Middle frontal gyrus (tissue), 1 donor: ENCODE data around the gene ATL1.
"Not testable (repeated sequence)": the region's sequence is repeated elsewhere in the genome, so short reads cannot be mapped to it uniquely, and the experiment has no call there.

Experiments used
- DNase-seq: peaks from one replicate; pipeline ENCODE4 v3.0.0-alpha.2; 2015; ENCODE audit warnings: low spot score; ENCODE audit errors: extremely low spot score

ATL1 gene

DNA sequence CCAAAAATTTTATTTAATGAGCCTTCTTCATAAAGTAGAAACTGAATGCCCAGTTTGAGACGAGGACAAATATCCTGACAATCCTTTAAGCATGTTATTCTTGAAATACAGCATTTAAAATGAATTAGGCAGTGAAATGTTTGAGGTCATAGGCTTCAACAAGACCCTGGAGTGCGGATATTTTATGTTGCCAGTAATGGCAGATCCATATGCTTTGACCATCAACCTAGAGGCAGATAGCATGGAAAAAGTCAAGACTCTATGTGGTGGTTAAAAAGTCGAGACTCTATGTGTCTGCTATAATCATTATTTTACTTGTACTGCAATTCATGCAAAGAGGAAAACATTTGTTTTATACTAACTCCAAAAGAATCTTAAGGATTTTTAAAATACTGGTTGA is 25.5 kb upstream of the ATL1 start:
- no peak for DNase-seq

- no peak for DNase-seq
These were observed 24.9 kb upstream of the ATL1 start for GRCh38 chr14:50534997-50535396.

DNA sequence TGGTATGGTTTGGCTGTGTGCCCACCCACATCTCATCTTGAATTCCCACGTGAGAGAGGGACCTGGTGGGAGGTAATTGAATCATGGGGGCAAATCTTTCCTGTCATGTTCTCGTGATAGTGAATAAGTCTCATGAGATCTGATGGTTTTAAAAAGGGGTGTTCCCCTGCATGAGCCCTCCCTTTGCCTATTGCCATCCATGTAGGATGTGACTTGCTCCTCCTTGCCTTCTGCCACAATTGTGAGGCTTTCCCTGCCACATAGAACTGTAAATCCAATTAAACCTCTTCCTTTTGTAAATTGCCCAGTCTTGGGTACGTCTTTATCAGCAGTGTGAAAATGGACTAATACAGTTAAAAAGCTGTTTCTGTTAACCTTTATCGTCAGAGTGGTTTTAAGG is 21.9 kb upstream of the ATL1 start:
- DNase-seq, result not testable (repeated sequence)

DNA sequence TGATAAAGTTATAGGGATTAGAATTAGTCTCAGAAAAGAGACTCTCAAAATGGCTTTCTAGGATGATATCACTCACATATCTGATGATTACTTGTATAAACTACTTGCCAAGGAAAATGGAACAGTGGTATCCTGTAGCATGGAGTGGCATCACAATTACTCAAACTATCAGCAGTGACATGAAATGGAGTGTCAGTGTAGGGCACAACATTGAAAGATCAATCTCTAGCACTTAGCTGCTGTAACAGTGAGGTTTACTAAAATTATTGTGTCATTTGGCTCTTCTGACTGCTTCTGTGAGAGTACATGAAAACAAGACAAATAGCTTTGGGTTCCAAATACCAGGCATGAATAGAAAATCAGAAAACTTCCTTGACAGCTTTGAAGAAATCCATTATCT is 20.9 kb upstream of the ATL1 start:
- no peak for DNase-seq

GRCh38 chr14:50541159-50541567 is 18.8 kb upstream of the ATL1 start:
- DNase-seq, result no peak

DNA sequence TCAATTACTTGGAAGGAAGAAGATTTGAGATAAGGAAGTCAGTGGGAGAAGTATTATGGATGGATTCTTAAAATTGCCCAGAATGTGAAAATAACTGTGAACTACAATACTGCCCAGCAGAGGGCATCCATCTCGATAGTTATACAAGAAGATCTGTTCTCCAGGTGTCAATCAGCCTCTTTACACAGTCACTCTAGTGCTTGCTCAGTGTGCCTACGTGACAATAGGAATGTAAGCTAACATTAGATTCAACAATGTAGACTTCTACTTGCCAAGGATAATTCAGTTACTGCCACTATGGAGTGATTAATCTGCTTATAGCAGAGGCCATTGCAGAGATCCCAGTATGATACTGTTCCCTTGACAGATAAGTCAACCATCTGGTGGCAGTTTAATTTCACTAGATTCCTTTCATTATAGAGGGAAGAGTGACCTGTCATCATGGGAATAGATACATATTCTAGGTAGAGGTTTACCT is 17.0 kb upstream of the ATL1 start:
- DNase-seq, result no peak

DNA sequence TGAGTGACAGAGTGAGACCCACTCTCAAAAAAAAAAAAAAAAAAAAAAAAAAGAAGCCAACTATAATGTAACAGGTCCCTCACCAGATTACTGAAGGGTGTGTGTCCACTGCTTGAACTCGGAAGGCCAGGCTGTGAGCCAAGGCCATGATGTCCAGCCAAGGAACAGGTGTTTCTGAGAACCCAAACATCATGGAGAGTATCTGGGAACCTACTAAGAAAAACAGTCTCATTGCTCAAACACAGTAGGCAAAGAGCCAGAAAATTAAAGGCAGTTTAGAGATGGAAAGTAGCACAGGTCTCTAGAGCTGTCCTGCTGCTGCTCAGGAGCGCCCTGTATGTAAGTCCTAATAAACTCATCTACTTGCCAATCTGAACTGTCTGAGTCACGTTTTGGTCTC is 15.0 kb upstream of the ATL1 start:
- DNase-seq, result no peak

- DNase-seq, result no peak
These were observed 14.3 kb upstream of the ATL1 start for GRCh38 chr14:50545618-50546017.

DNA sequence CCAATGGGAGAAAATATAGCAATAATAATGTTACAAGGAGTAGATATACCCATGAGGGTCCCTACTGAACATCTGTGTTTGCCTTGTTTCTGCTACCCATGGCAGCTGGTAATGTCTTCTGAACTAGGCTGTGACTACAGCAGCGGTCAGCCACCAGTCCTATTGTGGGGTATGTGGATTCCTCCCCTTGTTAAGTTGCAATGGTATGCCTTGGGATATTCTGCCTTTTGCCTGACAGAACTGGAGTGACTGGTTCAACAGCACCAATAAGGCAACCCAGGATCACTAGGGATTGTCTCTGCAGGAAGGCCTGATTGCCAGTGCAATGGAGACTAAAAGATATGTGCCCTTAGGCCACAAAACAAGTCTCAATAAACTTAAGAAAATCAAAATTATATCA is 9.7 kb upstream of the ATL1 start:
- DNase-seq, result no peak

- no peak for DNase-seq
These were observed 8.1 kb upstream of the ATL1 start for GRCh38 chr14:50551877-50552276.

DNA sequence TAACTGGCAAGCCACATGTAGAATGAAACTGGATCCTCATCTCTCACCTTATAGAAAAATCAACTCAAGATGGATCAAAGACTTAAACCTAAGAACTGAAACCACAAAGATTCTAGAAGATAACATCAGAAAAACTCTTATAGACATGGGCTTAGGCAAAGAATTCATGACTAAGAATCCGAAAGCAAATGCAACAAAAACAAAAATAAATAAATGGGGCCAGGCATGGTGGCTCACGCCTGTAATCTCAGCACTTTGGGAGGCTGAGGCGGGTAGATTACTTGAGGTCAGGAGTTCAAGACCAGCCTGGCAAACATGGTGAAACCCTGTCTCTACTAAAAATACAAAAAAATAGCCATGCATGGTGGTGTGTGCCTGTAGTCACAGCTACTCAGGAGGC is 7.1 kb upstream of the ATL1 start:
- DNase-seq, result not testable (repeated sequence)

DNA sequence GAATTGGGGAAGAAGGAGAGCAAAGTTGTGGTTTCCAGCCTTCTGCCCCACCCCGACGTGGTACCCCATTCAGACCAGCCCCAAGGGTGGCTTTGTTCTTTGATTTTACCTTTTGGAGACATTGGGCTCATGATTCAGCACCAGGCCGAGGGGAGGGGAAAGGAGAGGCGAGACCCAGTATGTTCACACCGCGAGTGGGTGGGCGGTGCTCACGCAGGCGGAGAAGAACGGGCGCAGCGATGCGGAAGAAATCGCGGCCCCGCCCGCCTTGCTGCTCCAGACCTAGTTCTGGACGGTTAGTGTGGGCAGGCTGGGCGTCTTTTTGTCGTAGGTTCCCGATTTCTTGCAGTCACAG is 963 bp downstream of the ATL1 start:
- DNase-seq, result peak; percentile 77

DNA sequence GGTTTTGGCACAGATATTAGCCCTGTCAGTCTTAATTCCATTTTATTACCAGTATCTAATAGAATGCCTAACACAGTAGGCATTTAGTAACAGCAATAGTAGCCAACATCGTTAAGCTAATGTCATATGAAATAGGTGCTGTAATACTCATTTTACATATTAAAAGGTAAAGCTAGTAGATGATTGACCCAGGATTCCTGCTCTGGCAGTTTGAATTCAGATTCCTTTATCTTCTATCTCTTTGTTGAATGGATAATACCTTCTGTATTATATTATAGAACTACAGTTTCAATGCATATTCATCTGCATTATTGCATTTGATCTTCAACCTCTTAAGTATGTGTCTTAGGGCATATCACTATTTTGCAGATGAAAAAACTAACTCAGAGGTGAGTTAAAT is 2.9 kb downstream of the ATL1 start:
- no peak for DNase-seq

DNA sequence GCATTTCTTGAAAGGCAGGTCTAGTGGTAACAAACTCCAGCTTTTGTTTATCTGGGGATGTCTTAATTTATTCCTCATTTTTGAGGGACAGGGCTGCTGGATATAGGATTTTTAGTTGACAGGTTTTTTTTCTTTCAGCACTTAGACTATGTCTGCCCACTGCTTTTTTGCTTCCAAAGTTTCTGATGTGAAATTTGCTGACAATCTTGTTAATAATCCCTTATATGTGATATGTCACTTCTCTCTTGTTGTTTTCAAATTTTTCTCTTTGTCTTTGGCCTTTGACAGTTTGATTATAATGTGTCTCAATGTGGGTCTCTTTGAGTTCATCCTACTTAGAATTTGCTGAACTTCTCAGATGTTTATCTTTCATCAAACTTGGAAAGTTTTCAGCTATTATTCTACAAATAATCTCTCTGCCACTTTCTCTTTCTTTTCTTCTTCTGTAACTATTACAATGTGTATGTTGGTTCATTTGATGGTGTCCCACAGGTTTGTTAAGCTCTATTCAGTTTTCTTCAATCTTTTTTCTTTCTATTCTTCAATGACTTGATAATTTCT is 9.8 kb downstream of the ATL1 start:
- DNase-seq, result no peak

DNA sequence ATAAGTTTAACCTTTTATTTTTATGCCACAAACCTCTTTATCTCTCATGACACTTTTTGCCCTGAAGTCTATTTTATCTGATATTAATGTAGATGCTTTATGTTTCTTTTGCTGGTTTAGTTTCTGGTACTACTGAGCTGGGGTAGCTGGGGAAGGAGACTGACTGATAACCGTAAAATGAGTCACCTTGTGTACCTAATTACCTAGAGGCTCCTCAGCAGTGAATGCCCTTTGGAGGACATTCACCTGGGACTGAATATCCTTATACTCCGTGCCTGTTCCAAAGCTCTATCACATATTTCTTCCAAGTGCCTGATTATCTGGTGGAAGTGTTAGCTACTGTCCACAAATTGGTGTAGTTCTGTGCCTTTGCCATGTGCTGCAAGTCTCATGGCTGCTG is 13.9 kb downstream of the ATL1 start:
- DNase-seq, result no peak

- no peak for DNase-seq
These were observed 15.8 kb downstream of the ATL1 start for GRCh38 chr14:50575769-50576168.

DNA sequence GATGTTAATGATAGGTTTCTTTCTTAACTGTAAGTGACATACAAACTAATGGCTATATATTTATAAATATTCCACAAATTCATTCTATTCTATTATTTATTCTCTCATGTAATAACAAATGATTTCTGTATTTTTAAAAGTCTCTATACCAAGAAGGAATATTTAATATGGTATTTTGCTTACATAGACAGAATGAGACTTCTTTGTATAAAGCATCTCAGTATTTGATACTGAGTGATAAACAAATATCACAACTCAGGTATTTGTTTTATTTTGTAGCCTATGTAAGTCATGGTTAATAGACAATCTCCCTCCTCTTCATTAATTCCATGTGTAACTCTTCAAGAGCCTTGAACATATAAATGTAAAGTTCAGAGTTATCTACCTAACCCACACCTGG is 18.0 kb downstream of the ATL1 start:
- no peak for DNase-seq

DNA sequence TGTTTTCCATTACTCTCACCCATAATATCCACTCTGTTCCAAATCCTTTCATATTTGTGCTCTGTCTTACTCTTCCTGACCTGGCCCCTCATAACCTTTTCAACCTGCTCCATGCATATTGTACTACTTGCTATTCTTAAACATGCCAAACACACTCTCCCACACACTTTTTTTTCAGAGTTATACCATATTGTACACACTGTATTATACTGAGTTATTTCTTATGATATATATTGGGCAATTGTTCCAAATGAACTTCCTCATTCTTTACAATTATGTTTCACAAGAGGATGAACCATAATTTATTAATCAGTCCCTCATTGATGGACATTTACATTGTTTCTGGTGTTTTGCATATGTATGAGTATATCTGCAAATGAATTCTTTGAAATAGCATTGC is 18.5 kb downstream of the ATL1 start:
- DNase-seq, result no peak

GRCh38 chr14:50590464-50590863 is 30.5 kb downstream of the ATL1 start:
- DNase-seq, result no peak

DNA sequence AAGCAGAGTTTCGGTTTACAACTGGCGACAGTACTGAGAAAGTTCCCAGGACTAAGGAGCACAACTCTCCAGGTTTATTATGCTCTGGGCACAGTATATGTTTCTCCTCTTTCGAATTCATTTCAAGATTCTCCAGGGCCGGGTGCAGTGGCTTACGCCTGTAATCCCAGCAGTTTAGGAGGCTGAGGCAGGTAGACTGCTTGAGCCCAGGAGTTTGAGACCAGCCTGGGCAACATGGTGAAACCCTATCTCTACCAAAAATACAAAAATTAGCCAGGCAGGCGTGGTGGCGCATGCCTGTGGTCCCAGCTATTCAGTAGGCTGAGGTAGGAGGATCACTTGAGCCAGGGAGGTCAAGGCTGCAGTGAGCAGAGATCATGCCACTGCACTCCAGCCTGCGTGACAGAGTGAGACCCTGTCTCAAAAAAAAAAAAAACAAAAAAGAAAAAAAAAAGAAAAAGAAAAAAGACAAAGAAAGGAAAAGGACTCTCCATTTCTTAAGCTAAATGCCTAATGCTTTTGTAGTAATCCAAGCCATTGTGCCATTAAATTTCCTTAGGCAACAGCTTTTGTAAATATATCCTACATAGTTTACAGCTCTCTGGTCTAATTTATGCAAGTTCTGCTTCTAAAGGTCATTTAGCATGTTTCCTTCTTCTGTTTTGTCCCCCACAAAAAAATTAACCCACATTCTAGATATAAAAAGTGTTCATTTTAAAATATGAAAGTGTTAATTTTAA is 34.8 kb downstream of the ATL1 start:
- DNase-seq, result no peak

DNA sequence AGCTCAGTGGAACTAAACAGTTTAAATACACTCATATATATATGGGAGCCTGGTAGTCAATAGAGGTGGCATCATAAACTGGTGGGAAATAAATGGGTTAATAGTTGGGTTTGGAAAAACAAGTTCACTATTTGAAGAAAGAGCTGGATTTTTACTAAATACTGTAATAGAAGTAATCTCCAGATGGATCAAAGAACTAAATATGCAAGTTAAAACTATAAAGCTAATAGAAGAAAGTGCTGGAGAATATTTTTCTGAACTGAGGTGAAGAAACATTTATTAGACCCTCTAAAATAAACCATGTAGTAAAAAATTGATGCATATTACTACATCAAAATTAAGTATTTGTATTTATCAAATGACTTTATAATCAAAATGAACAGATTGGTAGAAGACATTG is 38.8 kb downstream of the ATL1 start:
- DNase-seq, result no peak

DNA sequence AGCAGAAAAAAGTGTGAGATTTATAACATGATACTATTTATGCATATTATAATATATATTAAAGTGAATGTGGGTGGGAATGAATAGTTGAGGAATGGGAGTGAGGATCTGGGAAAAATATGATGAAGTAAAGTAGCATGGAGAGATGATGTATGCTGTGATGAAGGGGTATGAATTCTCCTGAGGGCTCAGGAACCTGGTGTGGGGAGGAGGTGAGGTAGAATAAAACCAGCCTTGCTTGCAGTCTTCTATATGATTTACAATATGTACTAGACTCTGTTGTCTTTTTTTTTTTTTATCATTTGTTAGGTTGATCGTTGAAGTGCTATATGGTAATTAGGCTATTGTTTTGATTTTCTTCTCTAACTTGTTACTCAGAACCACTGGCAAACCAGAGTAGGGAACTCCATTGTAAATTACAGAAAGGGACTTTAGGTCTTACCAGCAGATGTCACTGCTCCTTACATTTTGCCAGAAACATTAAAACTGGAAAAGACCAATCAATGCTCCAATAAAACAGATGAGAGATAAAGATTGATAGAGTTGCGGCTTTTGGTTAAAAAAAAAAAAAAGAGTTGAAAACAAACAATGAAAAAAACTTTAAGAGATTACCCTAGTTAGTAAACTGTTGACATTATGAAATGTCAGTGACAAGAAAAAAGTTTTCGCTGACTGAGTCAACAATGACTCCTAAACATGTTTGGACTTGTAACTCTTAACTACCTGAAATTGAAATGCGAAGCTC is 39.9 kb downstream of the ATL1 start:
- DNase-seq, result peak; percentile 36

DNA sequence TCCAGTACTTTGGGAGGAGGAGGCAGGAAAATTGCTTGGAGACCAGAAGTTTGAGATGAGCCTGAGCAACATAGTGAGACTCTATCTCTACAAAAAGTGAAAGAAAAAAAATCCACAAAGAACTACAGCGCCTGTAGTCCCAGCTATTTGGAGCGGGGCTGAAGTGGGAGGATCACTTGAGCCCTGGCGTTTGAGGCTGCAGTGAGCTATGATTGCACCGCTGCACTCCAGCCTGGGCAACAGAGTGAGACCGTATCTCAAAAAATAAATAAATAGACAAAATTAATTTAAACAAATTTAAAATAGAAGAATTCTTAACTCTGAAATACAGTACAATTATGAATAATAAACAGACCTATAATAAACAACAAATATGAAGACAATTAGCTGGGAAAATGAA is 40.9 kb downstream of the ATL1 start:
- DNase-seq, result peak; percentile 2
